ENCODE data around the gene VTCN1. TPM values are rescaled to one million over a fixed set of nuclear protein-coding genes. Genes with fewer than 3 reads are reported as not detected.

VTCN1 gene
- polyA plus RNA-seq, 2 of the 4 experiments (the other 2 are of a cell fraction), result 0.04 to 0.18 TPM

- ATAC-seq (no peak), FAIRE-seq (no peak), DNase-seq (ENCODE audit: low read depth in 1 of 2, low spot score in 1 of 2) (no peak)
- 45% methylated on average over 5 of the region's 5 CpGs for whole genome bisulfite sequencing (ENCODE audit: missing lambda C conversion rate)
- H3K4me2 ChIP-seq, result no peak overlapping the region
- ChIA-PET CTCF (interaction anchor here (0.9 kb wide), 1 partner anchor 105 kb away, joined by 3 read pairs; no protein-coding TSS in a partner anchor), POLR2A (no interaction called here)
- H3K4me1 ChIP-seq, result no peaks in the 10 kb centered on the region
- no peak overlapping the region for H3K27ac ChIP-seq
- no peak for TF ChIP-seq FOSB (CRISPR knock-in tag; IDR thresholded peaks at IDR 0.05)
- no peak for TF ChIP-seq POLR2A (IDR thresholded peaks at IDR 0.05; ENCODE audit: low read length)
- TF ChIP-seq BHLHE40 (IDR thresholded peaks at IDR 0.05; ENCODE audit: low read depth, low read length), result no peak
- no peak for TF ChIP-seq REST (IDR thresholded peaks at IDR 0.05)
- TF ChIP-seq POLR2AphosphoS2 (conservative IDR thresholded peaks at IDR 0.05; ENCODE audit: low read length), result no peak
- no peak for TF ChIP-seq JUN (IDR thresholded peaks at IDR 0.05)
- TF ChIP-seq E2F6 (IDR thresholded peaks at IDR 0.05; ENCODE audit: borderline replicate concordance, low read depth), result no peak
- TF ChIP-seq FOSL2 (IDR thresholded peaks at IDR 0.05), result no peak
- TF ChIP-seq FOSL2 (CRISPR knock-in tag; IDR thresholded peaks at IDR 0.05), result no peak
- no peak for TF ChIP-seq ZNF302 (CRISPR knock-in tag; IDR thresholded peaks at IDR 0.05)
- no peak for TF ChIP-seq RFX5 (IDR thresholded peaks at IDR 0.05)
- no peak for TF ChIP-seq NPAS2 (CRISPR knock-in tag; IDR thresholded peaks at IDR 0.05; ENCODE audit: borderline replicate concordance)
- no peak for TF ChIP-seq RNF2 (IDR thresholded peaks at IDR 0.05; ENCODE audit: borderline replicate concordance, low read depth)
- TF ChIP-seq HOXB13 (CRISPR knock-in tag; IDR thresholded peaks at IDR 0.05; ENCODE audit: low read depth), result no peak
- no peak for TF ChIP-seq ZC3H11A (IDR thresholded peaks at IDR 0.05)
- TF ChIP-seq KDM1A (IDR thresholded peaks at IDR 0.05; ENCODE audit: low read depth), result no peak
- no peak for TF ChIP-seq MAX (IDR thresholded peaks at IDR 0.05)
- no peak for TF ChIP-seq EHF (CRISPR knock-in tag; IDR thresholded peaks at IDR 0.05)
- H3K9me3 ChIP-seq, result no peaks in the 10 kb centered on the region
- no peak overlapping the region for H3K4me3 ChIP-seq
These were observed 31.3 kb downstream of the VTCN1 start for GRCh38 chr1:117179471-117179870.

GRCh38 chr1:117178756-117179155 lies 32.0 kb downstream of the VTCN1 start:
- Histone ChIP-seq H3K4me2 (no peak overlapping the region), H3K27ac (no peak overlapping the region), H3K4me1 (no peaks in the 10 kb centered on the region), H3K4me3 (no peak overlapping the region), H3K9me3 (no peaks in the 10 kb centered on the region)
- POLR2A ChIA-PET, result no interaction called here
- CTCF ChIA-PET, result no interaction called here
- ATAC-seq (no peak), FAIRE-seq (no peak), DNase-seq (ENCODE audit: low read depth in 1 of 2, low spot score in 1 of 2) (no peak)
- WGBS (ENCODE audit: missing lambda C conversion rate), result 89% methylated on average over 5 of the region's 5 CpGs
- TF ChIP-seq JUNB (IDR thresholded peaks at IDR 0.05), result no peak
- TF ChIP-seq CHD2 (IDR thresholded peaks at IDR 0.05; ENCODE audit: low read length, partially characterized antibody), result no peak
- TF ChIP-seq POLR2AphosphoS2 (conservative IDR thresholded peaks at IDR 0.05; ENCODE audit: low read length), result no peak
- TF ChIP-seq ZFP36 (IDR thresholded peaks at IDR 0.05; ENCODE audit: borderline replicate concordance, partially characterized antibody), result no peak
- no peak for TF ChIP-seq SMC3 (IDR thresholded peaks at IDR 0.05)
- no peak for TF ChIP-seq PBX3 (IDR thresholded peaks at IDR 0.05)
- TF ChIP-seq RARB (CRISPR knock-in tag; IDR thresholded peaks at IDR 0.05), result no peak
- TF ChIP-seq CEBPB (IDR thresholded peaks at IDR 0.05), result no peak
- TF ChIP-seq FOXS1 (CRISPR knock-in tag; IDR thresholded peaks at IDR 0.05), result no peak
- TF ChIP-seq REST (IDR thresholded peaks at IDR 0.05), result no peak
- no peak for TF ChIP-seq KDM1A (IDR thresholded peaks at IDR 0.05; ENCODE audit: low read depth)
- no peak for TF ChIP-seq ZC3H11A (IDR thresholded peaks at IDR 0.05)
- no peak for TF ChIP-seq MAX (IDR thresholded peaks at IDR 0.05)
- TF ChIP-seq RAD21 (conservative IDR thresholded peaks at IDR 0.05 in 1 of 2, IDR thresholded peaks at IDR 0.05 in 1 of 2), result no peak
- no peak for TF ChIP-seq USF2 (IDR thresholded peaks at IDR 0.05)
- no peak for TF ChIP-seq RCOR1 (IDR thresholded peaks at IDR 0.05; ENCODE audit: low read depth, low read length)
- no peak for TF ChIP-seq HOXB5 (CRISPR knock-in tag; IDR thresholded peaks at IDR 0.05)

Data from A549 (cell line).